AG04450 (cell line): ENCODE data around the gene DNM1. TPM values are rescaled to one million over a fixed set of nuclear protein-coding genes. Genes with fewer than 3 reads are reported as not detected.
"Not testable (repeated sequence)": the region's sequence is repeated elsewhere in the genome, so short reads cannot be mapped to it uniquely, and the experiment has no call there.

Source experiments
- CTCF ChIA-PET: fragments of 300-600, 350-600 bp; formaldehyde crosslinking; extraction: SDS; loops from one replicate; lab custom pipeline; 2022; ENCODE audit warnings: antibody characterized with exemption, inconsistent platforms; lab: Charles Lee
- POLR2A ChIA-PET: fragments of 350-600 bp; formaldehyde crosslinking; extraction: SDS; loops from one replicate; lab custom pipeline; 2021; ENCODE audit warnings: antibody characterized with exemption, inconsistent platforms; lab: Yijun Ruan, JAX
- DNase-seq: peaks from one replicate; pipeline ENCODE4 v3.0.0-alpha.2; 2011; ENCODE audit warnings: low read depth, low spot score
- H3K27ac ChIP-seq: one replicate; pipeline ENCODE4 v1.5.1; 2012; ENCODE audit warnings: low read depth, low read length, control low read depth
- H3K27me3 ChIP-seq: one replicate; pipeline ENCODE4 v1.6.0; 2012; ENCODE audit warnings: low read length; ENCODE audit not compliant: control insufficient read depth, insufficient read depth
- H3K4me3 ChIP-seq: 2 replicates; pipeline ENCODE4 v1.5.1; 2011; ENCODE audit warnings: mild to moderate bottlenecking, low read depth, low read length, control low read depth
- H3K9me3 ChIP-seq: 2 replicates; pipeline ENCODE4 v1.5.1; 2012; ENCODE audit warnings: low read length; ENCODE audit not compliant: control insufficient read depth, insufficient read depth
- polyA plus RNA-seq: library from polyadenylated mRNA; depleted of rRNA; stranded (reverse); fragments of >200 nt; gene quantifications from 2 replicates; pipeline ENCODE4 v1.2.3, GENCODE V29; 2011
- TF ChIP-seq, protein P1 (sequence below): IDR thresholded peaks from 2 replicates; pipeline ENCODE4 v1.5.1; 2011; ENCODE audit warnings: low read depth, low read length, control low read depth, inconsistent platforms

DNM1 gene
- polyA plus RNA-seq, 1 experiment, result 12.0 TPM

DNA sequence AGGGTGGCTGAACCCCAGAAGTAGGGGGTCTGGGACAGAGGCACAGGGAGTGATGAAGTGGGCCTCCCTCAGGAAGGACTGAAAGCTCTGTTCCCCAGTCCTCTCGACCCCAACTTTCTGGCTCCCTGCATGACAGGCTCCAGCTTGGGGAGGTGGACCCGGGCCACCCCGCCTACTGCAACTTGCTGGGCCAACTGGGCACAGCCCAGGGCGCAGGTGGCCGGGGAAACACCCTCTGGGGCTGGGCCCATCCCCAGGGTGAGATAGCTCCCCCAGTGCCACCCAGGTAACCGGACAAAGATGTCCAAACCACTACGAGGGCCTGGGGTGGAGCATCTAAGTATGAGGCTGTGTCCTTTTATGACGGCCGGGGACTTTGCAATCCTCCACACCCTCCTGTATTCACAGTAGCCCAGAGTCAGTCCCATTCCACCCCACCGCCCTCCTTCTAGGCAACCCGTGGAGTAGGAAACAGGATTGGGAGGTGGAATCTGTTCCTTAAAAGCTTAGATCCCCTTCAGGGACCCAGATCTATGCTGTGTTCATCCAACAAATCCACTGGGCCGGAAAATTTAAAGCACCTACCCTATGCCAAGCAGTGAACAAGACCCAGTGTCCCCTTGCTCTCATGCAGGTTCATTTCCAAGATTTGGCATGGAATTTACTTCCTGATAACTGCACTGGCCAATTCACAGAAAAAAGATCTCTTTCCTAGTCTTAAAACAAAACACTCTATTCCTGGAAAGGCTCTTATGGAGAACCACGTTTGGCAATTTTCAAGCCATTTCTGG lies 19.9 kb downstream of the DNM1 start:
- Histone ChIP-seq H3K9me3 (no peaks in the 10 kb centered on the region; the same call in 1 of the 2 replicates), H3K27me3 (no peaks in the 10 kb centered on the region), H3K27ac (no peak overlapping the region), H3K4me3 (no peak overlapping the region)
- ChIA-PET CTCF (no interaction called here), POLR2A (no interaction called here)
- TF ChIP-seq, protein P1, sequence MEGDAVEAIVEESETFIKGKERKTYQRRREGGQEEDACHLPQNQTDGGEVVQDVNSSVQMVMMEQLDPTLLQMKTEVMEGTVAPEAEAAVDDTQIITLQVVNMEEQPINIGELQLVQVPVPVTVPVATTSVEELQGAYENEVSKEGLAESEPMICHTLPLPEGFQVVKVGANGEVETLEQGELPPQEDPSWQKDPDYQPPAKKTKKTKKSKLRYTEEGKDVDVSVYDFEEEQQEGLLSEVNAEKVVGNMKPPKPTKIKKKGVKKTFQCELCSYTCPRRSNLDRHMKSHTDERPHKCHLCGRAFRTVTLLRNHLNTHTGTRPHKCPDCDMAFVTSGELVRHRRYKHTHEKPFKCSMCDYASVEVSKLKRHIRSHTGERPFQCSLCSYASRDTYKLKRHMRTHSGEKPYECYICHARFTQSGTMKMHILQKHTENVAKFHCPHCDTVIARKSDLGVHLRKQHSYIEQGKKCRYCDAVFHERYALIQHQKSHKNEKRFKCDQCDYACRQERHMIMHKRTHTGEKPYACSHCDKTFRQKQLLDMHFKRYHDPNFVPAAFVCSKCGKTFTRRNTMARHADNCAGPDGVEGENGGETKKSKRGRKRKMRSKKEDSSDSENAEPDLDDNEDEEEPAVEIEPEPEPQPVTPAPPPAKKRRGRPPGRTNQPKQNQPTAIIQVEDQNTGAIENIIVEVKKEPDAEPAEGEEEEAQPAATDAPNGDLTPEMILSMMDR, result no peak
- DNase-seq, result no peak

DNA sequence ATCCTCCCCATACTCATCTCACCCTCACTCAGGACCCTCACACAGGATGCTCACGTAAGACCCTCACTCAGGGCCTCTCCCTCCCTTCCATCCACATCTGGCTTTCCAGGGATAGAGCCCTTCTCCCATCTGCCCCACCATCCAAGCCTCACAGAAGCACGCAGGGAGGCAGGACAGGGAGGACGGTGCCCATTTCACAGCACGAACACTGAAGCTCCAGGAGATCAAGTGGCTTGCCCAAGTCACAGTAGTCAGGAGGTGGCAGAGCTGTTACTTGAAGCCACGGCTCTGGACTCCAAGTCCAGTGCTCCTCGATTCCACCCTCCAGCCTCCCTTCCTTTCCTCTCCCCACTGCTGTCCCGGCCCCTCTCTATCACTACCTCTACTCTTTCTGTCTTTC lies 21.7 kb downstream of the DNM1 start:
- Histone ChIP-seq H3K9me3 (no peaks in the 10 kb centered on the region; the same call in 1 of the 2 replicates), H3K4me3 (no peak overlapping the region), H3K27ac (no peak overlapping the region), H3K27me3 (no peaks in the 10 kb centered on the region)
- CTCF ChIA-PET, result no interaction called here
- TF ChIP-seq, protein P1, result no peak
- DNase-seq, result no peak
- POLR2A ChIA-PET, result interaction anchor here (0.9 kb wide), 1 partner anchor 20 kb away, joined by 6 read pairs; no protein-coding TSS in a partner anchor

DNA sequence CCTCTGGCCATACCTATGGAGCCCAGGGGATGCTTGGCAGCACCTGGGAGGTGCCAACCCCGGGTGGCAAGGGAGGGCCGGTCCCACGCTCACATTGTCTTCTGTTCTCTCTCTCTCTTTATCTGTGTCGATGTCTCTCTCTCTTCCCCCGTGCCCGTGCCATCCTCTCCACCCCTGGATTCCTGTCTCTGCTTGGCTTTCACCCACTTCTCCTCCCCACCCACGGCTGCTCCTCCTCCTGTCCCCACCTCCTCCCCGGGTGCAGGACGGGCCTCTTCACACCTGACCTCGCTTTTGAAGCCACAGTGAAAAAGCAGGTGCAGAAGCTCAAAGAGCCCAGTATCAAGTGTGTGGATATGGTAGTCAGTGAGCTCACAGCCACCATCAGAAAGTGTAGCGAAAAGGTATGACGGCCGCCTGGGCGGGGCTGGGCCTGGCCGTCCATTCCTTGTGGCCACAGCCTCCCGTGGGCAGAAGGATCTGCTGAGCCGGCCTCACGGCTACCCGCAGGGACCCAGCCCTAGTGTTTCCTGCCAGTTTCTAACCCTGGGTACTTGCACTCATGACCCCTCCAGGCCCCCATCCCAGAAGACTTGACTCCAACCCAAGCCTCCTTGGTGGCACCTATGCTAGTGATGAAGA lies 22.7 kb downstream of the DNM1 start:
- H3K9me3 ChIP-seq, result no peaks in the 10 kb centered on the region; the same call in 1 of the 2 replicates
- no peak overlapping the region for H3K4me3 ChIP-seq
- ChIA-PET POLR2A (no interaction called here), CTCF (interaction anchor here (0.5 kb wide), 1 partner anchor 19 kb away, joined by 5 read pairs; no protein-coding TSS in a partner anchor)
- no peak overlapping the region for H3K27ac ChIP-seq
- no peaks in the 10 kb centered on the region for H3K27me3 ChIP-seq
- TF ChIP-seq, protein P1, result no peak
- no peak for DNase-seq

DNA sequence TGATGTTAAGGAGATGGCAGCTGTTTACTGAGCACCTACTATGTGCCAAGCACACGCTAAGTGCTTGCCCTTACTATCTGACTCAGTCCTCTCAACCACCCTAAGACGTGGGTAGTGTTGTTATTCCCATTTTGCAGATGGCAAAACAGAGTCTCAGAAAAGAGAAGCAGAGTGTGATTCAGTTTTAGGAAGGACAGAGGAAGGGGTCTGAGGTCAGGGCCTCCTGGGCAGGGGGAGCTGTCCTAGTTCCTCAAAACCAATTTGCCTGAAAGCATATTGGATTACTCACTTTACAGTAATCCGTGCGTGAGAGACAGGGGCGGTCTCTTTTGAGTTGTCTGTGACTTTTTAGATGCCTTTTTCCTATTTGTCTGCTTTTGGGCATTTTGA lies 23.2 kb downstream of the DNM1 start:
- H3K9me3 ChIP-seq, result no peaks in the 10 kb centered on the region; the same call in 1 of the 2 replicates
- H3K4me3 ChIP-seq, result no peak overlapping the region
- no peak overlapping the region for H3K27ac ChIP-seq
- no peaks in the 10 kb centered on the region for H3K27me3 ChIP-seq
- CTCF ChIA-PET, result interaction anchor here (0.5 kb wide), 1 partner anchor 19 kb away, joined by 5 read pairs; no protein-coding TSS in a partner anchor
- DNase-seq, result no peak
- POLR2A ChIA-PET, result no interaction called here
- TF ChIP-seq, protein P1, result no peak

DNA sequence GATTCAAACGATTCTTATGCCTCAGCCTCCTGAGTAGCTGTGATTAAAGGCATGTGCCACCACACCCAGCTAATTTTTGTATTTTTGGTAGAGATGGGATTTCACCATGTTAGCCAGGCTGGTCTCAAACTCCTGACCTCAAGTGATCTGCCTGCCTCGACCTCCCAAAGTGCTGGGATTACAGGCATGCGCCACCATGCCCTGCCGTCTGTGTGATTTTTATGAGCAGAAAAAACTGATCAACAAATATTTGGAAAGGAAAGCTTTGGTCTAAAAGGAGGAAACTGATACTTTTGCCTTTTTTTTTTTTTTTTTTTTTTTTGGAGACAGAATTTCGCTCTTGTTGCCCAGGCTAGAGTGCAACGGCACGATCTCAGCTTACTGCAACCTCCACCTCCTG lies 27.7 kb downstream of the DNM1 start:
- H3K4me3 ChIP-seq, H3K27me3 ChIP-seq, CTCF ChIA-PET, DNase-seq, H3K27ac ChIP-seq, H3K9me3 ChIP-seq: not testable (repeated sequence)
- POLR2A ChIA-PET, result interaction anchor here (0.6 to 1.2 kb wide), 2 partner anchors 12 to 14 kb away, joined by 3 to 5 read pairs; no protein-coding TSS in a partner anchor
